ENCODE measurements around the gene OPRM1.

DNA sequence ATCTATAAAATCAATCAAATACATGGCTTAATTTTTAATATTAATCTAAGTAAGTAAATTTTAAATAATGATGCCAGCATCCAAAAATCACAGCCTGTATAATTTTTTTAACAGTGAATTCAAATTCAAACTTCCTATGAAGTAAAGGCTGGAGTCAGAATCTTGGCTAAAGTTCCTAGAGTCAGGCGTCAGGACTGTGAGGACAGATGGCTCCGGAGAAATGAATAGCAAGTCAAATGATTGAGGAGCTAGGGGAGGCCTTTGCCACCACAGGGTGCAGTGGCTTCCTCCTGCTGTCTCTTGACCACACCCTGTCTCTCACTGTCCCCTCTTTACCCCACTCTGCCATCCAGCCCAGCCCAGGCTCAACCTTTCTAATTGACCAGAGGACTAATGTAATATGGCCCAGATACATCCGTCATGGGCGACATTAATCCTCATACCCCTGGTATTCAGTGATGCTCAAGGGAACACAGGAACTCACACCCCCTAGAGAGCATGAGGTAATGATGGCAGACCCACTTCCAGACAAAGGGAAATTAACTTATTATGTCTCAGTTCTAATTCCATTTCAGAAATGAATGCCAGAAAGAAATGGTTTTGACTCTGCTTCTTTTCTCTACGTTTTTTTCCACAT is 53.4 kb downstream of the OPRM1 start:
- TF ChIP-seq, protein P1, sequence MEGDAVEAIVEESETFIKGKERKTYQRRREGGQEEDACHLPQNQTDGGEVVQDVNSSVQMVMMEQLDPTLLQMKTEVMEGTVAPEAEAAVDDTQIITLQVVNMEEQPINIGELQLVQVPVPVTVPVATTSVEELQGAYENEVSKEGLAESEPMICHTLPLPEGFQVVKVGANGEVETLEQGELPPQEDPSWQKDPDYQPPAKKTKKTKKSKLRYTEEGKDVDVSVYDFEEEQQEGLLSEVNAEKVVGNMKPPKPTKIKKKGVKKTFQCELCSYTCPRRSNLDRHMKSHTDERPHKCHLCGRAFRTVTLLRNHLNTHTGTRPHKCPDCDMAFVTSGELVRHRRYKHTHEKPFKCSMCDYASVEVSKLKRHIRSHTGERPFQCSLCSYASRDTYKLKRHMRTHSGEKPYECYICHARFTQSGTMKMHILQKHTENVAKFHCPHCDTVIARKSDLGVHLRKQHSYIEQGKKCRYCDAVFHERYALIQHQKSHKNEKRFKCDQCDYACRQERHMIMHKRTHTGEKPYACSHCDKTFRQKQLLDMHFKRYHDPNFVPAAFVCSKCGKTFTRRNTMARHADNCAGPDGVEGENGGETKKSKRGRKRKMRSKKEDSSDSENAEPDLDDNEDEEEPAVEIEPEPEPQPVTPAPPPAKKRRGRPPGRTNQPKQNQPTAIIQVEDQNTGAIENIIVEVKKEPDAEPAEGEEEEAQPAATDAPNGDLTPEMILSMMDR (IDR thresholded peaks at IDR 0.05): no peak
- no peak for TF ChIP-seq EZH2 (IDR thresholded peaks at IDR 0.05)
